ENCODE data around the gene JOSD2.
"Not testable (repeated sequence)": the region's sequence is repeated elsewhere in the genome, so short reads cannot be mapped to it uniquely, and the experiment has no call there.

JOSD2 gene

GRCh38 chr19:50536662-50537305 lies 25.8 kb upstream of the JOSD2 start:
- in situ Hi-C loops (cut with HindIII; ENCODE audit: low sequenced_read_pairs), result no loop called here
- DNase-seq (ENCODE audit: low read depth), result no peak

GRCh38 chr19:50535672-50536187 lies 24.7 kb upstream of the JOSD2 start:
- DNase-seq (ENCODE audit: low read depth), result no peak
- no peak overlapping the region for H3K4me3 ChIP-seq (ENCODE audit: low read depth, low read length)
- no peak for TF ChIP-seq CTCF (IDR thresholded peaks at IDR 0.05; ENCODE audit: low read depth, low read length, missing control alignments)
- in situ Hi-C loops (cut with HindIII; ENCODE audit: low sequenced_read_pairs), result no loop called here

More at GRCh38 chr19:50536662-50537305, 25.8 kb upstream of the JOSD2 start:
- no peak for TF ChIP-seq CTCF (IDR thresholded peaks at IDR 0.05; ENCODE audit: low read depth, low read length, missing control alignments)
- H3K4me3 ChIP-seq (ENCODE audit: low read depth, low read length), result no peak overlapping the region

GRCh38 chr19:50534478-50534877 lies 23.5 kb upstream of the JOSD2 start:
- in situ Hi-C loops (cut with HindIII; ENCODE audit: low sequenced_read_pairs), result no loop called here
- no peak for TF ChIP-seq CTCF (IDR thresholded peaks at IDR 0.05; ENCODE audit: low read depth, low read length, missing control alignments)

GRCh38 chr19:50532952-50533351 lies 22.0 kb upstream of the JOSD2 start:
- no peak for DNase-seq (ENCODE audit: low read depth)
- TF ChIP-seq CTCF (IDR thresholded peaks at IDR 0.05; ENCODE audit: low read depth, low read length, missing control alignments), result no peak
- no peak overlapping the region for H3K4me3 ChIP-seq (ENCODE audit: low read depth, low read length)
- in situ Hi-C loops (cut with HindIII; ENCODE audit: low sequenced_read_pairs), result no loop called here

More at GRCh38 chr19:50534478-50534877, 23.5 kb upstream of the JOSD2 start:
- no peak for DNase-seq (ENCODE audit: low read depth)
- H3K4me3 ChIP-seq (ENCODE audit: low read depth, low read length), result no peak overlapping the region

- no peak overlapping the region for H3K4me3 ChIP-seq (ENCODE audit: low read depth, low read length)
- in situ Hi-C loops (cut with HindIII; ENCODE audit: low sequenced_read_pairs), result no loop called here
- TF ChIP-seq CTCF (IDR thresholded peaks at IDR 0.05; ENCODE audit: low read depth, low read length, missing control alignments), result no peak
- no peak for DNase-seq (ENCODE audit: low read depth)
Measured at GRCh38 chr19:50531171-50531612, 20.2 kb upstream of the JOSD2 start.

GRCh38 chr19:50528052-50528451 lies 17.1 kb upstream of the JOSD2 start:
- in situ Hi-C loops (cut with HindIII; ENCODE audit: low sequenced_read_pairs); DNase-seq (ENCODE audit: low read depth); H3K4me3 ChIP-seq (ENCODE audit: low read depth, low read length): not testable (repeated sequence)

- no peak for DNase-seq (ENCODE audit: low read depth)
- in situ Hi-C loops (cut with HindIII; ENCODE audit: low sequenced_read_pairs), result no loop called here
- no peak for TF ChIP-seq CTCF (IDR thresholded peaks at IDR 0.05; ENCODE audit: low read depth, low read length, missing control alignments)
- H3K4me3 ChIP-seq (ENCODE audit: low read depth, low read length), result no peak overlapping the region
Measured at GRCh38 chr19:50522881-50523280, 11.9 kb upstream of the JOSD2 start.

Measured in astrocyte of the cerebellum (primary cell).